Endothelial cell of umbilical vein (primary cell): Measurements from ENCODE around the gene MACF1. TPM values are rescaled to one million over a fixed set of nuclear protein-coding genes. Genes with fewer than 3 reads are reported as not detected.

Source experiments
- BruUV-seq: library from RNA; stranded (reverse); fragments of 400-500 nt; replicated peaks from 2 replicates; lab custom pipeline; 2021; lab: Mats Ljungman, UMichigan
- CTCF ChIA-PET: fragments of 300-600, 350-600 bp; sonication (Branson Sonifier 250); formaldehyde crosslinking; loops from one replicate; lab custom pipeline; 2021; ENCODE audit warnings: antibody characterized with exemption, inconsistent platforms; lab: Charles Lee
- POLR2A ChIA-PET: fragments of 300-600, 350-600 bp; sonication (Branson Sonifier 250); formaldehyde crosslinking; loops from one replicate; lab custom pipeline; 2021; ENCODE audit warnings: antibody characterized with exemption, inconsistent platforms; lab: Charles Lee
- DNase-seq: peaks from one replicate; pipeline ENCODE4 v3.0.0-alpha.2; 2011; ENCODE audit warnings: low read depth, low spot score
- FAIRE-seq: peaks from 2 replicates; lab custom pipeline; 2011; peaks lifted over from hg19 to GRCh38; lab: Jason Lieb, UNC
- H2AFZ ChIP-seq: 2 replicates; pipeline ENCODE4 v1.6.0; 2012; ENCODE audit warnings: low read depth, low read length, control low read depth, inconsistent platforms
- H3K27ac ChIP-seq: 2 replicates; pipeline ENCODE4 v1.5.1; 2011; ENCODE audit warnings: low read depth, mild to moderate bottlenecking, control low read depth, low read length, moderate library complexity; ENCODE audit not compliant: insufficient read depth
- H3K27me3 ChIP-seq, 2 experiments: 2 replicates each; pipeline versions ENCODE4 v1.6.0 to v1.6.1; 2011; ENCODE audit warnings: low read length in 2 of 2, mixed read lengths in 1 of 2; ENCODE audit not compliant: control insufficient read depth in 2 of 2, insufficient read depth in 2 of 2
- H3K36me3 ChIP-seq, 2 experiments: 2 replicates in 1 of 2; 3 replicates in 1 of 2; pipeline ENCODE4 v1.5.1; 2011; ENCODE audit warnings: low read length in 2 of 2, mild to moderate bottlenecking in 1 of 2, moderate library complexity in 1 of 2; ENCODE audit not compliant: control insufficient read depth in 2 of 2, insufficient read depth in 2 of 2; ENCODE audit errors: extremely low read depth in 1 of 2
- H3K4me1 ChIP-seq: 3 replicates; pipeline ENCODE4 v1.5.1; 2011; ENCODE audit warnings: mild to moderate bottlenecking, low read length; ENCODE audit not compliant: control insufficient read depth, insufficient read depth; ENCODE audit errors: extremely low read depth
- H3K4me2 ChIP-seq: 2 replicates; pipeline ENCODE4 v1.6.1; 2011; ENCODE audit warnings: low read length, control low read depth, mixed read lengths; ENCODE audit not compliant: insufficient read depth
- H3K4me3 ChIP-seq, 3 experiments: fragments of 200-600 bp in 1 of 3; sonication (generic), shearing (Covaris generic) in 1 of 3; replicated peaks in 1 of 3; 2 replicates each; pipeline ENCODE4 v1.5.1; 2011 to 2016; ENCODE audit warnings: control low read depth in 3 of 3, low read length in 3 of 3, mild to moderate bottlenecking in 2 of 3, inconsistent platforms in 1 of 3, low read depth in 1 of 3, moderate library complexity in 1 of 3; ENCODE audit not compliant: insufficient read depth in 1 of 3
- H3K79me2 ChIP-seq: 2 replicates; pipeline ENCODE4 v1.6.0; 2012; ENCODE audit warnings: low read length, inconsistent platforms; ENCODE audit not compliant: control insufficient read depth, insufficient read depth
- H3K9ac ChIP-seq: replicated peaks from 2 replicates; pipeline ENCODE3; 2011; ENCODE audit warnings: low read length, control low read depth; ENCODE audit not compliant: insufficient read depth; ENCODE audit errors: extremely low read depth
- H3K9me1 ChIP-seq: replicated peaks from 3 replicates; pipeline ENCODE4 v1.6.0; 2011; ENCODE audit warnings: mild to moderate bottlenecking, low read length; ENCODE audit not compliant: control insufficient read depth, insufficient read depth; ENCODE audit errors: extremely low read depth
- H3K9me3 ChIP-seq: replicated peaks from 2 replicates; pipeline ENCODE4 v1.5.1; 2012; ENCODE audit warnings: low read length, inconsistent platforms; ENCODE audit not compliant: control insufficient read depth, insufficient read depth
- H4K20me1 ChIP-seq: replicated peaks from 2 replicates; pipeline ENCODE3; 2011; ENCODE audit warnings: mild to moderate bottlenecking, low read length; ENCODE audit not compliant: control insufficient read depth, insufficient read depth; ENCODE audit errors: extremely low read depth
- CTCF ChIP-seq, 2 donors: IDR thresholded peaks; 1 replicate in 1 of 2; 2 replicates in 1 of 2; pipeline ENCODE4 v1.5.1; 2011; ENCODE audit warnings: low read length in 2 of 2, mild to moderate bottlenecking in 2 of 2, moderate library complexity in 2 of 2, control low read depth in 1 of 2, inconsistent platforms in 1 of 2, low read depth in 1 of 2; ENCODE audit not compliant: insufficient read depth in 1 of 2; ENCODE audit errors: extremely low read depth in 1 of 2
- EZH2 ChIP-seq: IDR thresholded peaks from 2 replicates; pipeline ENCODE4 v1.6.1; 2012; ENCODE audit warnings: borderline replicate concordance, low read depth, mild to moderate bottlenecking, moderate library complexity, low read length, inconsistent platforms; ENCODE audit not compliant: severe bottlenecking
- GATA2 ChIP-seq: IDR thresholded peaks from 2 replicates; pipeline ENCODE4 v1.7.0; 2011; ENCODE audit warnings: low read depth, mild to moderate bottlenecking, moderate library complexity, mixed read lengths, low read length; ENCODE audit not compliant: insufficient read length, insufficient read depth
- JUN ChIP-seq: IDR thresholded peaks from 2 replicates; pipeline ENCODE4 v1.6.1; 2011; ENCODE audit warnings: borderline replicate concordance, low read depth; ENCODE audit not compliant: insufficient read length, insufficient read depth
- MAX ChIP-seq: IDR thresholded peaks from 2 replicates; pipeline ENCODE4 v1.6.1; 2011; ENCODE audit not compliant: insufficient read depth, insufficient read length
- MYC ChIP-seq: IDR thresholded peaks from one replicate; pipeline ENCODE4 v1.6.1; 2011; ENCODE audit warnings: mild to moderate bottlenecking, low read depth, low read length
- POLR2A ChIP-seq: IDR thresholded peaks from 2 replicates; pipeline ENCODE4 v1.6.1; 2012; ENCODE audit warnings: low read depth, mild to moderate bottlenecking, control low read depth, low read length
- dilution Hi-C: fragments of 300-500 bp; cut with MboI; formaldehyde crosslinking; loops from one replicate; pipeline ENCODE4 v1.15.0; 2019; ENCODE audit warnings: low sequenced_read_pairs; ENCODE audit not compliant: extremely low pct_ligation_motif_present
- intact Hi-C: fragments of 100-400 bp; cut with micrococcal nuclease; formaldehyde crosslinking; loops from one replicate; pipeline ENCODE4 v1.10.0; 2022
- polyA plus RNA-seq, 4 experiments: library from polyadenylated mRNA; depleted of rRNA in 3 of 4; stranded (reverse) in 3 of 4; unstranded in 1 of 4; fragments of >200 nt; gene quantifications; 2 replicates each; pipeline versions ENCODE4 v1.2.1 to v1.2.3, GENCODE V29; 2011 to 2012; ENCODE audit warnings: missing spikeins in 1 of 4
- total RNA-seq: library from RNA; stranded (reverse); gene quantifications from 2 replicates; pipeline ENCODE4 v1.2.3, GENCODE V29; 2021

Gene MACF1
- total and polyA plus RNA-seq, 2 donors (not counting 3 experiments of a cell fraction or from before 2014, with no cell fraction given) = 122 to 587 TPM

GRCh38 chr1:39507230-39507928, 302.9 kb downstream of the MACF1 start:
- no peak overlapping the region for H3K9ac ChIP-seq
- H3K27me3 ChIP-seq = no peaks in the 10 kb centered on the region
- H3K36me3 ChIP-seq = no peaks in the 10 kb centered on the region
- dilution Hi-C loops = no loop called here
- peak; percentile 69 for FAIRE-seq
- H2AFZ ChIP-seq = no peak overlapping the region
- no peaks in the 10 kb centered on the region for H4K20me1 ChIP-seq
- TF ChIP-seq MYC (no peak), GATA2 (no peak), JUN (no peak), EZH2 (no peak), MAX (no peak), POLR2A (no peak), CTCF (IDR thresholded peaks at IDR 0.05; ENCODE audit: extremely low read depth in 1 of 2, insufficient read depth in 1 of 2, low read depth in 1 of 2, low read length in 2 of 2) (peak; percentile 22 to 43)
- H3K4me1 ChIP-seq = no peaks in the 10 kb centered on the region
- POLR2A ChIA-PET = no interaction called here
- H3K4me3 ChIP-seq = no peak overlapping the region
- no TSS peak for BruUV-seq
- CTCF ChIA-PET = no interaction called here
- no peaks in the 10 kb centered on the region for H3K9me1 ChIP-seq
- intact Hi-C loops = loop anchor here (2.0 kb wide), 1 partner anchor 31 kb away; no protein-coding TSS in a partner anchor
- H3K9me3 ChIP-seq = no peaks in the 10 kb centered on the region
- H3K79me2 ChIP-seq = no peaks in the 10 kb centered on the region
- no peak overlapping the region for H3K4me2 ChIP-seq
- H3K27ac ChIP-seq = no peak overlapping the region
- DNase-seq = no peak
